HepG2 (cell line): ENCODE data around the gene GPS1. TPM values are rescaled to one million over a fixed set of nuclear protein-coding genes. Genes with fewer than 3 reads are reported as not detected.

ENCODE experiments used
- AFF4 ChIP-seq: sonication (generic); formaldehyde crosslinking; IDR thresholded peaks from 2 replicates; pipeline ENCODE4 v1.4.0; 2020; ENCODE audit warnings: missing genetic modification reagents
- ARHGAP35 ChIP-seq: sonication (generic); formaldehyde crosslinking; IDR thresholded peaks from 2 replicates; pipeline ENCODE4 v1.9.0; 2022; ENCODE audit warnings: mild to moderate bottlenecking, inconsistent platforms, moderate library complexity, missing genetic modification reagents, borderline replicate concordance
- ATF6 ChIP-seq: sonication (generic); formaldehyde crosslinking; conservative IDR thresholded peaks from 2 replicates; pipeline ENCODE4 v1.4.0; 2020; ENCODE audit warnings: missing genetic modification reagents
- EEA1 ChIP-seq: sonication (generic); formaldehyde crosslinking; IDR thresholded peaks from 2 replicates; pipeline ENCODE4 v1.5.1; 2020; ENCODE audit warnings: mild to moderate bottlenecking, missing genetic modification reagents, borderline replicate concordance
- HDAC2 ChIP-seq: sonication (generic); formaldehyde crosslinking; IDR thresholded peaks from 2 replicates; pipeline ENCODE4 v1.4.0; 2020; ENCODE audit warnings: missing genetic modification reagents
- HNF1B ChIP-seq: sonication (generic); formaldehyde crosslinking; IDR thresholded peaks from 2 replicates; pipeline ENCODE4 v1.5.1; 2020; ENCODE audit warnings: mild to moderate bottlenecking, moderate library complexity, missing genetic modification reagents
- LCORL ChIP-seq, 2 experiments: fragments of 450-650 bp in 1 of 2; sonication (generic) in 1 of 2; formaldehyde crosslinking in 1 of 2; IDR thresholded peaks; 2 replicates each; pipeline versions ENCODE4 v1.5.0 to v1.6.1; 2017 to 2020; ENCODE audit warnings: antibody characterized with exemption in 1 of 2, missing genetic modification reagents in 1 of 2
- NR2F2 ChIP-seq: IDR thresholded peaks from 2 replicates; pipeline ENCODE4 v1.6.1; 2012; ENCODE audit warnings: low read depth, inconsistent platforms, borderline replicate concordance
- POLR2A ChIP-seq, 2 experiments: IDR thresholded peaks; 2 replicates each; pipeline ENCODE4 v1.6.1; 2011; ENCODE audit warnings: low read depth in 2 of 2, low read length in 2 of 2, mild to moderate bottlenecking in 1 of 2, moderate library complexity in 1 of 2; ENCODE audit not compliant: insufficient read depth in 1 of 2
- SAP130 ChIP-seq: IDR thresholded peaks from 2 replicates; pipeline ENCODE4 v1.6.1; 2016; ENCODE audit warnings: low read depth
- SMAD9 ChIP-seq: sonication (generic); formaldehyde crosslinking; IDR thresholded peaks from 2 replicates; pipeline ENCODE4 v1.5.1; 2020; ENCODE audit warnings: mild to moderate bottlenecking, missing genetic modification reagents
- TEF ChIP-seq: sonication (generic); formaldehyde crosslinking; IDR thresholded peaks from 2 replicates; pipeline ENCODE4 v1.5.0; 2020; ENCODE audit warnings: missing genetic modification reagents
- ZC3H4 ChIP-seq: sonication (generic); formaldehyde crosslinking; IDR thresholded peaks from 2 replicates; pipeline ENCODE4 v1.4.0; 2020; ENCODE audit warnings: missing genetic modification reagents, borderline replicate concordance
- ZFP91 ChIP-seq: sonication (generic); formaldehyde crosslinking; IDR thresholded peaks from 2 replicates; pipeline ENCODE4 v1.9.0; 2022; ENCODE audit warnings: missing genetic modification reagents, mild to moderate bottlenecking, borderline replicate concordance
- ZNF3 ChIP-seq: IDR thresholded peaks from 2 replicates; pipeline ENCODE4 v1.7.0; 2017; ENCODE audit warnings: inconsistent platforms
- ZNF34 ChIP-seq: sonication (generic); formaldehyde crosslinking; IDR thresholded peaks from 2 replicates; pipeline ENCODE4 v1.4.0; 2020; ENCODE audit warnings: mild to moderate bottlenecking, missing genetic modification reagents, borderline replicate concordance
- ZNF430 ChIP-seq: sonication (generic); formaldehyde crosslinking; IDR thresholded peaks from 2 replicates; pipeline ENCODE4 v1.9.0; 2021; ENCODE audit warnings: mild to moderate bottlenecking, missing genetic modification reagents
- ZNF674 ChIP-seq: sonication (generic); formaldehyde crosslinking; IDR thresholded peaks from 2 replicates; pipeline ENCODE4 v1.5.0; 2020; ENCODE audit warnings: low read depth, mild to moderate bottlenecking, missing genetic modification reagents
- ZSCAN9 ChIP-seq: IDR thresholded peaks from 2 replicates; pipeline ENCODE4 v1.6.1; 2016; ENCODE audit warnings: borderline replicate concordance
- polyA plus RNA-seq, 8 experiments: library from polyadenylated mRNA; depleted of rRNA in 3 of 8; stranded (reverse) in 7 of 8; unstranded in 1 of 8; fragments of >200 nt; fragmentation: Illumina TruSeq in 4 of 8; extraction: Trizol in 4 of 8; gene quantifications; 2 replicates each; pipeline versions ENCODE4 v1.2.1 to v1.2.3, GENCODE V29; 2011 to 2016; ENCODE audit warnings: low read depth in 4 of 8, missing spikeins in 1 of 8, mixed read lengths in 1 of 8; ENCODE audit not compliant: insufficient read depth in 1 of 8
- total RNA-seq, 5 experiments: library from RNA; depleted of rRNA; stranded (reverse); fragments of >200 nt; fragmentation: Illumina TruSeq; extraction: Trizol; gene quantifications; 2 replicates each; pipeline ENCODE4 v1.2.3, GENCODE V29; 2016; ENCODE audit warnings: low read depth in 1 of 5

GPS1 gene
- total and polyA plus RNA-seq, 2 of the 13 experiments (the other 11 are each of a cell fraction or from before 2014, with no cell fraction given), result 124 to 128 TPM

- TF ChIP-seq EEA1 (CRISPR knock-in tag), result peak; percentile 96; the same call in 1 of the 2 replicates
- peak; percentile 76; the same call in 1 of the 2 replicates for TF ChIP-seq ZNF430 (CRISPR knock-in tag)
- TF ChIP-seq ZSCAN9 (CRISPR knock-in tag), result peak; percentile 92; the same call in 1 of the 2 replicates
- TF ChIP-seq ZC3H4 (CRISPR knock-in tag), result no peak
- peak; percentile 85; the same call in 1 of the 2 replicates for TF ChIP-seq ARHGAP35 (CRISPR knock-in tag)
- TF ChIP-seq ATF6, result no peak; the same call in 1 of the 2 replicates
- TF ChIP-seq HDAC2 (CRISPR knock-in tag), result peak; percentile 74
- peak; percentile 35; the same call in 1 of the 2 replicates for TF ChIP-seq NR2F2
- TF ChIP-seq SMAD9 (CRISPR knock-in tag), result peak; percentile 14; the same call in 1 of the 2 replicates
- no peak for TF ChIP-seq LCORL (IDR thresholded peaks at IDR 0.05)
- peak; percentile 85; the same call in 1 of the 2 replicates for TF ChIP-seq LCORL (CRISPR knock-in tag; IDR thresholded peaks at IDR 0.05)
- TF ChIP-seq POLR2A (IDR thresholded peaks at IDR 0.05; ENCODE audit: insufficient read depth in 1 of 2, low read depth in 2 of 2, low read length in 2 of 2), result peak; percentile 84 to 99
- TF ChIP-seq TEF (CRISPR knock-in tag), result no peak
- peak; percentile 56; the same call in 1 of the 2 replicates for TF ChIP-seq ZNF34
- peak; percentile 98 for TF ChIP-seq ZFP91 (CRISPR knock-in tag)
- TF ChIP-seq SAP130 (CRISPR knock-in tag), result peak; percentile 99
- TF ChIP-seq ZNF3, result no peak
- peak; percentile 72; the same call in 1 of the 2 replicates for TF ChIP-seq ZNF674 (CRISPR knock-in tag)
- TF ChIP-seq HNF1B (CRISPR knock-in tag), result no peak; the same call in none of the 2 replicates
- peak; percentile 70; the same call in 1 of the 2 replicates for TF ChIP-seq AFF4 (CRISPR knock-in tag)
Observed at GRCh38 chr17:82037092-82037888, 14.4 kb upstream of the GPS1 start, which contains the start of gene DCXR (continued).
